AG09309 (cell line): Measurements from ENCODE around the gene SKOR1.

ENCODE experiments used
- DNase-seq: peaks from one replicate; pipeline ENCODE4 v3.0.0-alpha.2; 2010; ENCODE audit warnings: low read depth
- H3K4me3 ChIP-seq: 2 replicates; pipeline ENCODE4 v1.5.1; 2011; ENCODE audit warnings: mild to moderate bottlenecking, low read depth, low read length, moderate library complexity; ENCODE audit not compliant: control insufficient read depth
- TF ChIP-seq, protein P1 (sequence below): IDR thresholded peaks from 2 replicates; pipeline ENCODE4 v1.5.1; 2011; ENCODE audit warnings: mild to moderate bottlenecking, low read depth, low read length, inconsistent platforms; ENCODE audit not compliant: insufficient read depth, control insufficient read depth; ENCODE audit errors: missing control alignments

Gene SKOR1

GRCh38 chr15:67841513-67841762 is 16.1 kb downstream of the SKOR1 start:
- TF ChIP-seq, protein P1, sequence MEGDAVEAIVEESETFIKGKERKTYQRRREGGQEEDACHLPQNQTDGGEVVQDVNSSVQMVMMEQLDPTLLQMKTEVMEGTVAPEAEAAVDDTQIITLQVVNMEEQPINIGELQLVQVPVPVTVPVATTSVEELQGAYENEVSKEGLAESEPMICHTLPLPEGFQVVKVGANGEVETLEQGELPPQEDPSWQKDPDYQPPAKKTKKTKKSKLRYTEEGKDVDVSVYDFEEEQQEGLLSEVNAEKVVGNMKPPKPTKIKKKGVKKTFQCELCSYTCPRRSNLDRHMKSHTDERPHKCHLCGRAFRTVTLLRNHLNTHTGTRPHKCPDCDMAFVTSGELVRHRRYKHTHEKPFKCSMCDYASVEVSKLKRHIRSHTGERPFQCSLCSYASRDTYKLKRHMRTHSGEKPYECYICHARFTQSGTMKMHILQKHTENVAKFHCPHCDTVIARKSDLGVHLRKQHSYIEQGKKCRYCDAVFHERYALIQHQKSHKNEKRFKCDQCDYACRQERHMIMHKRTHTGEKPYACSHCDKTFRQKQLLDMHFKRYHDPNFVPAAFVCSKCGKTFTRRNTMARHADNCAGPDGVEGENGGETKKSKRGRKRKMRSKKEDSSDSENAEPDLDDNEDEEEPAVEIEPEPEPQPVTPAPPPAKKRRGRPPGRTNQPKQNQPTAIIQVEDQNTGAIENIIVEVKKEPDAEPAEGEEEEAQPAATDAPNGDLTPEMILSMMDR = no peak
- no peak for DNase-seq
- no peak overlapping the region for H3K4me3 ChIP-seq

DNA sequence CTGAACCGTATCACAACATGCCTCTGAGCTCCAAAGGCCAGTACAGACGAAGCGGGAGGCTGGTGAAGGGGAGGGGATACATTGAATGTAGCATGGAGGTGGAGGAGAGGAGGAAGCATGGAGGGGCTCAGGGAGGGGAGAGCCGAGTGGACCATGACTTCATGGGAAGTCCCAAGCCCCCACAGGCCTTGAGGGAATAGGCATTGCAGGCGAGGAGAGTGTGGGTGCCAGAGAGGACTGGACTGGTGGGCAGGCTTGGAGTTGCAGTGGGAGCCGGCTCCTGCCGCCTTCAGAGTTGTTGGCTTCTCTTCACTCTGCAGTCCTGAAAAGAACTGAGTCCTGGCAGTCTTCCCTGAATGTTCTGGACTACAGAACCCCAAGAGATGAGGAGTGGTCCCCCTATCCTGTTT is 17.8 kb downstream of the SKOR1 start:
- H3K4me3 ChIP-seq = no peak overlapping the region
- TF ChIP-seq, protein P1 = no peak
- DNase-seq = no peak

- DNase-seq = no peak
- H3K4me3 ChIP-seq = no peak overlapping the region
- TF ChIP-seq, protein P1 = no peak
These were observed 18.5 kb downstream of the SKOR1 start for GRCh38 chr15:67843571-67844387.

DNA sequence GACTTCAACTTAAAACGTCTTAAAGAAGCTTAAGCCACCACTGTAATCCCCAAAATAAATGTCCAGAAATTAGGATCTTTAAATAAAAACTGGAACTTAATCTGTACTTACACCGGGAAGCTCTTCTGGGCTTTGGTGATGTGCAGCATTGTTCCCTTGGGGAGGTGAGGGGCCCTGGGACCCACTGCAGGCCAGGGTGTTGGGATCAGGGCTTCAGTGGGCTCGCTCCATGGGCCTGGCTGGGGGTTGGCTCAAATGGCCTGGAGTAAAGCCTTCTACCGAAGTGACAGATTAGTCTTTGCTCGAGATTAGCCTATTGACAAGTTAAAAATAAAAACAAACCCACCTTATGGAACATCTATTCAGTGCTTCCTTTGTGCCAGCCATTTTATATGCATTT is 20.7 kb downstream of the SKOR1 start:
- TF ChIP-seq, protein P1 = no peak
- H3K4me3 ChIP-seq = no peak overlapping the region
- no peak for DNase-seq

DNA sequence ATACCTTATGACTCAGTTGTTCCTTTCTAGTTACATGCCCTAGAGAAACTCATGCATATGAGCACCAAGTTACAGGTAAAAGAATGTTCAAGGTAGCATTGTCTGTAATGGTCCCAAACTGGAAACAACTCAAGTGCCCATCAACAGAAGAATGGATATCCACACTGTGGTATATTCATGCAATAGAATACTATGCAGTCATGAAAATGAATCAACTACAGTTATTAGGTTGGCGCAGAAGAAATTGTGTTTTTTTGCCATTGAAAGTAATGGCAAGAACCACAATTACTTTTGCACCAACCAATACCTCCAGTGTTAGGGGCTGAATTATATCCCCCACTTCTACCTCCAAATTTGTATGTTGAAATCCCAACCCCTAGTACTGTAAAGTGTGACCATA is 24.2 kb downstream of the SKOR1 start:
- H3K4me3 ChIP-seq = no peak overlapping the region
- no peak for DNase-seq
- TF ChIP-seq, protein P1 = no peak

DNA sequence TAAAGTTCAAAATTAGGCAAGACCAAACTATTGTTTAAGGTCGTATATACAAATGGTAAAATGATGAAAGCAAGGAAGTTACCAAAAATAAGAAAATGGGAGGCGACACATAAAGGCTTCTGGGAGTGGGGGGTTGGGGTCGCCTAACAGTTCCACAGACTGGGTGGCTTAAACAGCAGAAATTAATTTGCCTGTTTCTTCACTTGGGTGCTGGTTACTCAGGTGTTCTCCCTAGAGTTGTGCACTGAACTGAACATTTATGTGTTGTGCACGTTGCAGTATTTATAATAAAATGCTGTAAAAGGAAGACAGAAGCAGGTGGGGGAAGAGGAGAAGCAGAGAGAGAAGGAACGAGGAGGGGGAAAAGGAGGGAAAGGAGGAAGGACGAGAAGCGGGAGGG is 25.0 kb downstream of the SKOR1 start:
- H3K4me3 ChIP-seq = no peak overlapping the region
- TF ChIP-seq, protein P1 = no peak

More for the DNA sequence above, 25.0 kb downstream of the SKOR1 start:
- DNase-seq = no peak
